ENCODE measurements around the gene NCR3LG1. TPM values are rescaled to one million over a fixed set of nuclear protein-coding genes. Genes with fewer than 3 reads are reported as not detected.

Gene NCR3LG1
- total RNA-seq, 1 experiment from 2014 or later, result 1.3 TPM

DNA sequence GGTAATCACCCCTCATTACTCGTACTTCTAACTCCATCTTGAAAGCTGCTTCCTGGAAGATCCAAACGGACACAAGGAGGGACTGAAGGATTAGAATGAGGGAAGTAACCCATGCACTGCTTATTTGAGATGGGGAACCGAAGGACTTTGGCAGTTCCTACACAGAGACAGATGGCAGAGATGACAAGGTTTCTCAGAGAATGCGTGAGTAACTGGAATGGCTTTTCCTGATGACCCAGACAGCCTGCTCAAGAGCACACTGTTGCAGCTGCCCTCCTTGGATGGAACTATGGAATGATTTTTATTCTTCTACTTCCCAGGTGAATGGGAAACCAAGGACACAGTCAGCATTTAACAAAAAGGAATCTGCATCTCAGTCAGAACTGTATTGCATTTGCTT is 29.6 kb downstream of the NCR3LG1 start:
- CTCF ChIA-PET, result no interaction called here
- H3K27me3 ChIP-seq (ENCODE audit: low read length), result no peaks in the 10 kb centered on the region
- ATAC-seq, result no peak
- no peaks in the 10 kb centered on the region for H3K36me3 ChIP-seq (ENCODE audit: low read depth, low read length)
- no TSS peak for BruUV-seq (replicated peaks)
- H3K9ac ChIP-seq (ENCODE audit: low read length), result no peak overlapping the region
- TF ChIP-seq, protein P1, sequence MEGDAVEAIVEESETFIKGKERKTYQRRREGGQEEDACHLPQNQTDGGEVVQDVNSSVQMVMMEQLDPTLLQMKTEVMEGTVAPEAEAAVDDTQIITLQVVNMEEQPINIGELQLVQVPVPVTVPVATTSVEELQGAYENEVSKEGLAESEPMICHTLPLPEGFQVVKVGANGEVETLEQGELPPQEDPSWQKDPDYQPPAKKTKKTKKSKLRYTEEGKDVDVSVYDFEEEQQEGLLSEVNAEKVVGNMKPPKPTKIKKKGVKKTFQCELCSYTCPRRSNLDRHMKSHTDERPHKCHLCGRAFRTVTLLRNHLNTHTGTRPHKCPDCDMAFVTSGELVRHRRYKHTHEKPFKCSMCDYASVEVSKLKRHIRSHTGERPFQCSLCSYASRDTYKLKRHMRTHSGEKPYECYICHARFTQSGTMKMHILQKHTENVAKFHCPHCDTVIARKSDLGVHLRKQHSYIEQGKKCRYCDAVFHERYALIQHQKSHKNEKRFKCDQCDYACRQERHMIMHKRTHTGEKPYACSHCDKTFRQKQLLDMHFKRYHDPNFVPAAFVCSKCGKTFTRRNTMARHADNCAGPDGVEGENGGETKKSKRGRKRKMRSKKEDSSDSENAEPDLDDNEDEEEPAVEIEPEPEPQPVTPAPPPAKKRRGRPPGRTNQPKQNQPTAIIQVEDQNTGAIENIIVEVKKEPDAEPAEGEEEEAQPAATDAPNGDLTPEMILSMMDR (conservative IDR thresholded peaks at IDR 0.05; ENCODE audit: low read depth, low read length), result no peak
- TF ChIP-seq EZH2phosphoT487 (IDR thresholded peaks at IDR 0.05; ENCODE audit: borderline replicate concordance, low read length) (no peak), EZH2 (IDR thresholded peaks at IDR 0.05; ENCODE audit: low read length, unreplicated experiment) (no peak)
- H3K4me3 ChIP-seq (ENCODE audit: low read length), result no peak overlapping the region
- H3F3A ChIP-seq (ENCODE audit: low read length, unreplicated experiment), result no peaks in the 10 kb centered on the region
- no peak overlapping the region for H2AFZ ChIP-seq (ENCODE audit: low read length)
- H3K9me2 ChIP-seq (replicated peaks; ENCODE audit: low read length), result no peaks in the 10 kb centered on the region
- POLR2A ChIA-PET (ENCODE audit: unreplicated experiment), result no interaction called here
- no peak overlapping the region for H3K27ac ChIP-seq (ENCODE audit: low read length)
- H3K4me2 ChIP-seq (ENCODE audit: low read length), result no peak overlapping the region
- DNase-seq, result no peak
- no peaks in the 10 kb centered on the region for H3K79me2 ChIP-seq (ENCODE audit: low read length)
- H3K9me3 ChIP-seq (ENCODE audit: low read length), result no peaks in the 10 kb centered on the region
- intact Hi-C loops (cut with micrococcal nuclease), result no loop called here
- H3K4me1 ChIP-seq (ENCODE audit: insufficient read depth, low read length), result no peaks in the 10 kb centered on the region
- H4K20me1 ChIP-seq (ENCODE audit: low read length), result no peaks in the 10 kb centered on the region

DNA sequence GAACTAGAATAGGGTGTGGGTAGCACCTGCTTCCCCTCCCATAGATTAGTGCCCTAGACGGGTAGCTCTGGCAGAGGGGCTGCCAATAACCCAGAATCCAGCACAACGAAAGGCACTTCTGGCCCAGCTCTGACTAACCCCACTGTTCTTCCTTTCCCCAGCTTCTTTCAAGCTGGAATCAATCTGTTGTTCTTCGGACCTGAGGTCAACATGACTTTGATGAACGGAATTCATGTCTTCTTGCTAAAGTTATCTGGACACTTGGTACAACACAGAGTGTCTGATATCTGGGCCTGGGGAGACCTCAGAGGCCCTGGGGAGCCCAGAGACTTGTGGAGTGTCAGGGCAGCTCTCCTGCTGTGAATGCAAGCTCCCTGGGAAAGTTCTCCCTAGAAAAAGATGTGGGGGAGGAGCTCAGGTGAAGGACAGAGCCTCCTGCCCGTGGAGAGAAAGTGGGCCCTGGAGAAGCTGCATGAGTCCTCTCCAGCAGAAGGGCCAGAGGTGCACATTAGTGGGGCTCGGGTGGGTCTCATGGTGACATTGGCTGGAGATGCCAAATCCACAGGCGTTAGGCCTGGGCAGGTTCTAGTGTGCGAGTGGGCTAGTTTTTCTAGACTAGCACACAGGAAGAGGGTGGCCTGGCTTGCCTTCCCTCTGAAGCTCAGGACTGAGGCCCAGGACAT is 30.6 kb downstream of the NCR3LG1 start:
- no peaks in the 10 kb centered on the region for H3F3A ChIP-seq (ENCODE audit: low read length, unreplicated experiment)
- H3K27me3 ChIP-seq (ENCODE audit: low read length), result no peaks in the 10 kb centered on the region
- ChIA-PET CTCF (no interaction called here), POLR2A (ENCODE audit: unreplicated experiment) (interaction anchor here (0.6 kb wide), 1 partner anchor 141 kb away, joined by 6 read pairs; no protein-coding TSS in a partner anchor)
- no peak overlapping the region for H3K4me3 ChIP-seq (ENCODE audit: low read length)
- H3K9me3 ChIP-seq (ENCODE audit: low read length), result no peaks in the 10 kb centered on the region
- no peak overlapping the region for H3K27ac ChIP-seq (ENCODE audit: low read length)
- H4K20me1 ChIP-seq (ENCODE audit: low read length), result no peaks in the 10 kb centered on the region
- BruUV-seq (replicated peaks), result no TSS peak
- H3K4me1 ChIP-seq (ENCODE audit: insufficient read depth, low read length), result no peaks in the 10 kb centered on the region
- no peaks in the 10 kb centered on the region for H3K36me3 ChIP-seq (ENCODE audit: low read depth, low read length)
- H3K9ac ChIP-seq (ENCODE audit: low read length), result no peak overlapping the region
- no peak overlapping the region for H2AFZ ChIP-seq (ENCODE audit: low read length)
- no peaks in the 10 kb centered on the region for H3K9me2 ChIP-seq (replicated peaks; ENCODE audit: low read length)
- H3K79me2 ChIP-seq (ENCODE audit: low read length), result no peaks in the 10 kb centered on the region
- DNase-seq, result no peak
- TF ChIP-seq EZH2 (IDR thresholded peaks at IDR 0.05; ENCODE audit: low read length, unreplicated experiment) (no peak), EZH2phosphoT487 (IDR thresholded peaks at IDR 0.05; ENCODE audit: borderline replicate concordance, low read length) (no peak)
- TF ChIP-seq, protein P1 (conservative IDR thresholded peaks at IDR 0.05; ENCODE audit: low read depth, low read length), result no peak
- no peak for ATAC-seq
- intact Hi-C loops (cut with micrococcal nuclease), result no loop called here
- H3K4me2 ChIP-seq (ENCODE audit: low read length), result no peak overlapping the region

DNA sequence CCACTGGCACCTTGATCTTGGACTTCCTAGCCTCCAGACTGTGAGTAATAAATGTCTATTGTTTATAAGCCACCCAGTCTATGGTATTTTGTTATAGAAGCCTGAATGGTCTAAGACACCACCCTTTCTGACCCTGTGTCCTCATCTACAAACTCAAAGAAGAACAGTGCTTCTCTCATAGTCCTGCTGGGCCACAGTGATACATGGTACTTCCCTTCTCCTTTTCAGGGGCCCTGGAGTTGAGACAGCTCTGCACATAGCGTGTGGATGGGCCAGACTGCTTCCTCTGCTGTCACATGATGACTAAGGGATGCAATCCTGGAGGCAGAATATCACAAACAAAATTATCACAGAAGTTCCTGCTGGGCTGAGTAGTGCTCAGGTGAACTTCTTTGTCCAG is 31.9 kb downstream of the NCR3LG1 start:
- intact Hi-C loops (cut with micrococcal nuclease), result no loop called here
- H4K20me1 ChIP-seq (ENCODE audit: low read length), result no peaks in the 10 kb centered on the region
- no peak for DNase-seq
- no peaks in the 10 kb centered on the region for H3K9me3 ChIP-seq (ENCODE audit: low read length)
- H2AFZ ChIP-seq (ENCODE audit: low read length), result no peak overlapping the region
- H3K36me3 ChIP-seq (ENCODE audit: low read depth, low read length), result no peaks in the 10 kb centered on the region
- no peak overlapping the region for H3K9ac ChIP-seq (ENCODE audit: low read length)
- H3K9me2 ChIP-seq (replicated peaks; ENCODE audit: low read length), result no peaks in the 10 kb centered on the region
- no TSS peak for BruUV-seq (replicated peaks)
- TF ChIP-seq EZH2phosphoT487 (IDR thresholded peaks at IDR 0.05; ENCODE audit: borderline replicate concordance, low read length) (no peak), EZH2 (IDR thresholded peaks at IDR 0.05; ENCODE audit: low read length, unreplicated experiment) (no peak)
- TF ChIP-seq, protein P1 (conservative IDR thresholded peaks at IDR 0.05; ENCODE audit: low read depth, low read length), result no peak
- H3K4me2 ChIP-seq (ENCODE audit: low read length), result no peak overlapping the region
- no peak for ATAC-seq
- no peaks in the 10 kb centered on the region for H3K79me2 ChIP-seq (ENCODE audit: low read length)
- no peak overlapping the region for H3K4me3 ChIP-seq (ENCODE audit: low read length)
- CTCF ChIA-PET, result interaction anchor here (0.5 to 2.6 kb wide), 6 partner anchors 90 to 160 kb away, joined by 3 to 13 read pairs (median 4); no protein-coding TSS in a partner anchor
- H3K4me1 ChIP-seq (ENCODE audit: insufficient read depth, low read length), result no peaks in the 10 kb centered on the region
- no peaks in the 10 kb centered on the region for H3K27me3 ChIP-seq (ENCODE audit: low read length)
- H3F3A ChIP-seq (ENCODE audit: low read length, unreplicated experiment), result no peaks in the 10 kb centered on the region
- H3K27ac ChIP-seq (ENCODE audit: low read length), result no peak overlapping the region
- POLR2A ChIA-PET (ENCODE audit: unreplicated experiment), result no interaction called here

All from PC-3 (cell line).